GM12892 (cell line): ENCODE measurements around the gene HNRNPD.
"Not testable (repeated sequence)": the region's sequence is repeated elsewhere in the genome, so short reads cannot be mapped to it uniquely, and the experiment has no call there.

ENCODE experiments used
- DNase-seq: peaks from one replicate; pipeline ENCODE4 v3.0.0; 2011; ENCODE audit not compliant: insufficient read length
- FAIRE-seq: peaks from 2 replicates; lab custom pipeline; 2011; peaks lifted over from hg19 to GRCh38; lab: Jason Lieb, UNC
- POLR2A ChIP-seq: IDR thresholded peaks from 2 replicates; pipeline ENCODE4 v1.6.1; 2011; ENCODE audit warnings: low read depth, low read length, control low read depth
- POLR2AphosphoS5 ChIP-seq: IDR thresholded peaks from 2 replicates; pipeline ENCODE4 v1.6.1; 2011; ENCODE audit warnings: low read depth, low read length, control low read depth
- TAF1 ChIP-seq: IDR thresholded peaks from 2 replicates; pipeline ENCODE4 v1.6.1; 2011; ENCODE audit warnings: low read depth, mild to moderate bottlenecking, control low read depth, low read length, borderline replicate concordance

HNRNPD gene

DNA sequence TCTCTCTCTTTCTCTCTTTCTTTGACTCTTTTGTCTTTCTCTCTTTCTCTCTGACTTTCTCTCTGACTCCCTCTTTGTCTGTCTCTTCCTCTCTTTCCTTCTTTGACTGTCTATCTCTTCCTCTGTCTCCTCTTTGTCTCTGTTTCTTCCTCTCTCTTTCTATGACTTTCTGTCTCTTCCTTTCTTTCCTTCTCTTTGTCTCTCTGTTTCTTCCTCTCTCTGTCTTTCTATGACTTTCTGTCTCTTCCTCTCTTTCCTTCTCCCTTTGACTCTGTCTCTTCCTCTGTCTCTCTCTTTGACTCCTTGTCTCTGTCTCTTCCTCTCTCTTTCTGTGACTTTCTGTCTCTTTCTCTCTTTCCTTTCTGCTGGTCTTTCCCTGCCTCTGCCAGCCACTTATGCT lies 38.7 kb downstream of the HNRNPD start:
- no peak for FAIRE-seq
- no peak for TF ChIP-seq TAF1
- TF ChIP-seq POLR2A = no peak
- no peak for TF ChIP-seq POLR2AphosphoS5
- no peak for DNase-seq

DNA sequence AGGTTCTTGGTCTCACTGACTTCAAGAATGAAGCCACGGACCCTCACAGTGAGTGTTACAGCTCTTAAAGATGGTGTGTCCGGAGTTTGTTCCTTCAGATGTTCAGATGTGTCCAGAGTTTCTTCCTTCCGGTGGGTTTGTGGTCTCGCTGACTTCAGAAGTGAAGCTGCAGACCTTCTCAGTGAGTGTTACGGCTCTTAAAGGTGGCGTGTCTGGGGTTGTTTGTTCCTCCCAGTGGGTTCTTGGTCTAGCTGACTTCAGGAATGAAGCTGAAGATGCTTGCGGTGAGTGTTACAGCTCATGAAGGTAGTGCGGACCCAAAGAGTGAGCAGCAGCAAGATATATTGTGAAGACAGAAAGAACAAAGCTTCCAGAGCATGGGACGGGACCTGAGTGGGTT lies 40.1 kb downstream of the HNRNPD start:
- not testable (repeated sequence) for DNase-seq, FAIRE-seq

DNA sequence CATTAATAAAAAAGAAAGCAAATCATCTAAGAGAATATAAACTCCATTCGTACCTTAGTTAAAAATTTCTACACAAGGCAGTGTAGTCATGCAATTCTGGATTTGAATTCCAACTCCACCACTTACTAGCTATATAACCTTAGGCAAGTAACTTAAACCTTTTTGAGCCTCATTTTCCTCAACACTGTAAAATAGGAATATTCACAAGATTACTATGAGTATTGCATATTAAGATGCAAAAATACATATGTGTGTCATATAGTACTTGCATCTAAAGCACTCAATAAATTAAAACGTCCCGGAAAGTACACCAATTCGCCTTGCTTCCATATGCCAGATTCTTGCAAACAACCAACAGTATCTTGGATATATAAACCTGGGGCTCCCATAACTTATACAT lies 42.0 kb downstream of the HNRNPD start:
- FAIRE-seq (no peak), DNase-seq (no peak)
- TF ChIP-seq POLR2AphosphoS5 (no peak), TAF1 (no peak), POLR2A (no peak)

DNA sequence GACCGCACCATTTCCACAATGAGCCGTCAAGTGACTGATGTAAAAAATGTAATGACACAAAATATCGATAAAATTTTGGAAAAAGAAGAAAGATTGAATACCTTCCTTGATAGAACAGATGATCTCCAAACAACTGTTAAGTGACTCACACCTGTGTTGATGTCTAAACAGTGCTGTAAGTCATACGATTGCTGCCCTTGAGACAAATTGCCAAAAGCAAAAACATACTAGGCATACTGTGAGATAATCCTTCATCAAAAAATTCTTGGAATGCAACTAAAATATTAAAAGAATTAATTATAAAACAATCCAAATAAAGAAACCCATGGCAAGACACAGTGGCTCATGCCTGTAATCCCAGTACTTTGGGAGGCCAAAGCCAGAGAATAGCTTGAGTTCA lies 53.4 kb downstream of the HNRNPD start:
- FAIRE-seq (no peak), DNase-seq (no peak)
- TF ChIP-seq POLR2AphosphoS5 = no peak
- no peak for TF ChIP-seq POLR2A
- TF ChIP-seq TAF1 = no peak

DNA sequence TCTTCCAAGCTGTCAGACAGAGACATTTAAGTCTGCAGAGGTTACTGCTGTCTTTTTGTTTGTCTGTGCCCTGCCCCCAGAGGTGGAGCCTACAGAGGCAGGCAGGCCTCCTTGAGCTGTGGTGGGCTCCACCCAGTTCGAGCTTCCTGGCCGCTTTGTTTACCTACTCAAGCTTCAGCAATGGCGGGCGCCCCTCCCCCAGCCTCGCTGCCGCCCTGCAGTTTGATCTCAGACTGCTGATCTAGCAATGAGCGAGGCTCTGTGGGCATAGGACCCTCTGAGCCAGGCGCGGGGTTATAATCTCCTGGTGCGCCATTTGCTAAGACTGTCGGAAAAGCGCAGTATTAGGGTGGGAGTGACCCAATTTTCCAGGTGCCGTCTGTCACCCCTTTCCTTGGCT lies 70.7 kb downstream of the HNRNPD start:
- not testable (repeated sequence) for DNase-seq, FAIRE-seq
